Choroid plexus epithelial cell (primary cell): ENCODE measurements around the gene ZBTB21.
A peak's percentile ranks its signal among the peaks of the same experiment; 100 is the strongest.

ENCODE experiments used
- DNase-seq: peaks from one replicate; pipeline ENCODE4 v3.0.0-alpha.2; 2010; ENCODE audit warnings: low read depth
- H3K4me3 ChIP-seq: 2 replicates; pipeline ENCODE4 v1.5.1; 2011; ENCODE audit warnings: low read depth, mild to moderate bottlenecking, control low read depth, low read length, moderate library complexity
- TF ChIP-seq, protein P1 (sequence below): conservative IDR thresholded peaks from 2 replicates; pipeline ENCODE4 v1.5.1; 2011; ENCODE audit warnings: low read depth, mild to moderate bottlenecking, control low read depth, inconsistent platforms, low read length, moderate library complexity

ZBTB21 gene

DNA sequence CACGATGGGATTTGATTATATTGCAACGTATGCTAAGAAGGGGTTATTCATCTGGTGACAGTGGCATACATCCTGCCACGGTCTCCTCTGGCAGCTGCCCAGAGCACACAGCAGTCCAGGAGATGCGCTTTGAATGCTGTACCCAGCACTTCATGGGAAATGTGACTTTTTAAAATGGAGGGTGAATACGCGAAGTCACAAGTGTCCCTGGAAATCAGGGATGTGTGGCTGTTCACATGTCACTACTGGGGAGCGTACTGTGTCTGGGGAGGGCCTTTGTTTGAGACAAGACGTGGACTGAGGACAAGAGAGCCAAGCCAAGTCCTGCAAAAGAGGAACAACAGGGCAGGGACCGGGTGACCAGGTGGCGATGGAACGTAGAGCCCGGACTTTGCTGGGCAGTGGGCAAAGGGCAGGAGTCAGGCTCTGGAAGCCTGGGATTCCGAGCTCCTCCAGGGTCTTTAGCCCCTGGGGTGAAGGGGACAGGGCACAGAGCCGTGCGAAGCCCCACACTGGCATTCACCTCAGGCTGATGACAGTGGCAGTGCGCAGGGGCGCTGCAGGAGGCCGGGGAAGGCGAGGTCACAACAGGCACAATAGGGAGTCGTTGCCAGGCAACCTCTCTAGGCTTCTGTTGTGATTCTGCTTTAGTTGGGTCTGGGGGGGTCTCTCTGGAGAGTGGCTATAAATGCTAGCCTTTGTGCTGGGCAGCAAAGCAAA lies 11.4 kb upstream of the ZBTB21 start:
- H3K4me3 ChIP-seq = no peak overlapping the region
- TF ChIP-seq, protein P1, sequence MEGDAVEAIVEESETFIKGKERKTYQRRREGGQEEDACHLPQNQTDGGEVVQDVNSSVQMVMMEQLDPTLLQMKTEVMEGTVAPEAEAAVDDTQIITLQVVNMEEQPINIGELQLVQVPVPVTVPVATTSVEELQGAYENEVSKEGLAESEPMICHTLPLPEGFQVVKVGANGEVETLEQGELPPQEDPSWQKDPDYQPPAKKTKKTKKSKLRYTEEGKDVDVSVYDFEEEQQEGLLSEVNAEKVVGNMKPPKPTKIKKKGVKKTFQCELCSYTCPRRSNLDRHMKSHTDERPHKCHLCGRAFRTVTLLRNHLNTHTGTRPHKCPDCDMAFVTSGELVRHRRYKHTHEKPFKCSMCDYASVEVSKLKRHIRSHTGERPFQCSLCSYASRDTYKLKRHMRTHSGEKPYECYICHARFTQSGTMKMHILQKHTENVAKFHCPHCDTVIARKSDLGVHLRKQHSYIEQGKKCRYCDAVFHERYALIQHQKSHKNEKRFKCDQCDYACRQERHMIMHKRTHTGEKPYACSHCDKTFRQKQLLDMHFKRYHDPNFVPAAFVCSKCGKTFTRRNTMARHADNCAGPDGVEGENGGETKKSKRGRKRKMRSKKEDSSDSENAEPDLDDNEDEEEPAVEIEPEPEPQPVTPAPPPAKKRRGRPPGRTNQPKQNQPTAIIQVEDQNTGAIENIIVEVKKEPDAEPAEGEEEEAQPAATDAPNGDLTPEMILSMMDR = no peak
- DNase-seq = peak; percentile 18

DNA sequence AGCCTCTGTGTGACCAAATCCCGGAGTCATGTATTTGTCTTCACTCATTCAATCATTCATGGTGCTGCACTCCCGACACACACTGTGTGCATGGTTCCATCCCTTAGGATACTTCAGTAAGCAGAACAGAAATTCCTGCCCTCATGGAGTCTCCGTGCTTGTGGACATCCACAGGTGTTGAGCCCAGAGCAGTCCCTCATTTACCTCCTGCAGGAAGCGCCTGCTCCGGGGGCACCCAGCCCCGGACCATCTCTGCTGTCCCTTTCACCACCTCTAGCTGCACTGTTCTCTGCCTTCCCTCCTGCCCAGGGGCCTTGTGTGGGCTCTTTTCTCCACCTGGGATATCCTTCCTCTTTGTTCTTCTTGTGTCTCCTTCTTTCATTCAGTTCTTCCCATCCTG lies 9.5 kb upstream of the ZBTB21 start:
- TF ChIP-seq, protein P1 = no peak
- no peak for DNase-seq
- no peak overlapping the region for H3K4me3 ChIP-seq

DNA sequence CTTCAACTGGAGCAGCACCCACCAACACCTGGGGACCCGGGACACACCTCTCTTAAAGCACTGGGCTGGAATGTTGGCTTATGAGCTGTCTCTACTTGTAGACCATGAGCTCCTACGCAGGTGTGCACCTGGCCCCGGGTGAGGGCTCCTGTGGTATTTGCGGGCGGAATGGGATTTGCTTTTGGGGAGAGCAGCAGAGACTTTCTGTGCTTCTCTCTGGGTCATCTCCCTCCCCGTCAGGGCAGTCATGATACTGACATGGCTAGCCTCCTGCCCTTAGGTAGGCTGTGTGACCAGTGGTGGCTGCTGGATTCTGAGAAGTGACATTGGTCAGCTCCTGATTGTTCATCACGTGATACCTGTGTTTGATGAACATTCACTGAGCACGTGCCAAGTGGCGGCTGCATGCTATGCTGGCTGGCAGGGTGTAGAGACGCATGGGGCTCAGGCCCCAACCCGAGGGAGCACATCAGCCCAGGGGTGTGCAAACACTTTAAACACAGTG lies 9.0 kb upstream of the ZBTB21 start:
- no peak for DNase-seq
- TF ChIP-seq, protein P1 = no peak
- H3K4me3 ChIP-seq = no peak overlapping the region

DNA sequence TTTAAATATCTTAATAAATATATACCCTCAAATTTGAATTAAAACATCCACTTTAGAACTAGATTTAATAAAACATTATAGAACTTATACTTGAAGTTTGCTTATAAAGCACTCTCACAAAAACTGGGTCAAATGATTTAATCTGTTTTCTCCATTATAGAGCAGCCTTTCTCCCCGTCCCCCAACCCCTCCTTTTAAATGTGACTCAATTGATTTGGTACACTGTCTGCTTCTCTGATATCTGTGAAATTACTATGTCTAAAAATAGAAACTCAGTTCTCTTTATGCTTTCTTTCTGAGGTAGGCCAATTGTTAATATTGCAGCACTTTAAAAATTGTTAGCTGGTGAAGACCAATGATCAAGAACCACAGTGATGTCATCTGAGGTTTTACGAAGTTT lies 6.9 kb upstream of the ZBTB21 start:
- TF ChIP-seq, protein P1 = no peak
- no peak overlapping the region for H3K4me3 ChIP-seq
- no peak for DNase-seq

DNA sequence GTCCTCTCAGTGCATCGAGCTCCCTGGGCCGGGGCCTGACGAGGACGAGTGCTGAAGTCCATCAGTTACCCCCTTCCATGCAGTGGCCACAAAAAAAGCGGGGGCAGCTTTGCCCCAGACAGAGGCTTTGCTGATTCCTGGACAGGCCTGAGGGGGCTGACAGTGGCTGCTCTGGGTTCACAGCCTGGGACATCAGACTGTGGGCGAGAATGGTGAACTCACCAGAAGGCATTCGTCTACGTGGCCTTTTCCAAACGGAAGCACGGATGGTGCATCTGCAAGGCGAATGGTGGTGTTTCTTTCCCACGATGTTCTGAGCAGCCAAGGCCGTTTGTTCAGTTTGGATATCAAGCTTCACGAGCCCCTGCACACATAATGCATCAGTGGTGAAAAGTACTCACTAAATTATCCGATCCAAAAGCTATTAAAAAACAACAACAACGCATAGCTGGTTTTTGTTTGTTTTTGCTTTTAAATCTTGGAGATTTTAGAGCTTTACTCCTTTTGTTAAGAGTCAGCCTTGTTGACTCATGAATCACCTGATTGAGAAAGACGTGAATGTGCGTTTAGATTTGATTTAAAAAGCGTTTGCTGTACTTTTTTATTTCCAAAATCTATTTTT lies 6.3 kb upstream of the ZBTB21 start:
- TF ChIP-seq, protein P1 = no peak
- no peak for DNase-seq
- no peak overlapping the region for H3K4me3 ChIP-seq

DNA sequence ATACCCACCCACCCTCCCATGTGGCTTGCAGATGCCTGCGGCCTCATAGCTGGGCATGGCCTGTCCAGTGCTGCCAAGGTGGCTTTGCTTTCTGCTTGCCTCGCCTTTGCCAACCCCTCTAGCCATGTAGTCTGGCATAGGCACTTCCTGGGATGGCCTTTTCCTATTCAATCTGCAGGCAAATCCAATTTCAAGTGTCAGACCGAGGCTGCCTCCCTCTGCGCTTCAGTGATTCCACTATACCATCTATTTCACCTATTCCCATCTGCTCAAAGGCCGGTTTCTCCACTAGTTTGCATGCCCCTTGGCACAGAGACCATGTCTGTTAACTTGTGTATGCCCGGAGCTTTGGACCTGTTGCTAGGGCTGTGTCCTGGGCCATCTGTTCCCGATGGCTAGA lies 3.8 kb upstream of the ZBTB21 start:
- no peak overlapping the region for H3K4me3 ChIP-seq
- no peak for DNase-seq
- TF ChIP-seq, protein P1 = no peak

DNA sequence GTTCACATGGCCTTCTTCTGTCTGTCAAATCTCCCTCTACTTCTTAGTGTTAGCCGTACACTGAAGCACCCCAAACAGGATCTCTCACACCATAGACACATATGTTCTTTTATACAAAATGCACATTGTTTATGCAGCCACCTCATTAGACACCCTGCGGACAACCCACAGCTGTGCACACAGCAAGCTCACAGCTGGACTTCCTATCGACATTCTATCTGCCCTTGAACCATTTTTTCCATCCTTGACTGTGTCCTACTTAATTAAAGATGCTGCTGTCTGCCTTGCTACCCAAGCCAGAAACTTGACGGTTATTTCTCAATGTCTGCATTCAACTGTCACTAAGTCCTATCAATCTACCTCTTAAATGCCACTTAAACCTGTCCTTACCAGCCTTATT lies 3.2 kb upstream of the ZBTB21 start:
- TF ChIP-seq, protein P1 = no peak
- no peak overlapping the region for H3K4me3 ChIP-seq
- DNase-seq = peak; percentile 38
